K562 (cell line): ENCODE measurements around the gene ZNF799. TPM values are rescaled to one million over a fixed set of nuclear protein-coding genes. Genes with fewer than 3 reads are reported as not detected.

Source experiments
- FOXA3 ChIP-seq, 2 experiments: fragments of 450-650 bp in 1 of 2; sonication (generic) in 1 of 2; formaldehyde crosslinking; IDR thresholded peaks in 1 of 2; conservative IDR thresholded peaks in 1 of 2; 2 replicates each; pipeline versions ENCODE4 v1.4.0 to v1.8.0; 2020 to 2022; ENCODE audit warnings: mild to moderate bottlenecking in 2 of 2, missing genetic modification reagents in 1 of 2
- MAZ ChIP-seq, 2 experiments: fragments of 450-650 bp in 1 of 2; sonication (generic) in 1 of 2; formaldehyde crosslinking; IDR thresholded peaks in 1 of 2; conservative IDR thresholded peaks in 1 of 2; 2 replicates each; pipeline versions ENCODE4 v1.4.0 to v1.5.0; 2020; ENCODE audit warnings: mild to moderate bottlenecking in 1 of 2, missing genetic modification reagents in 1 of 2
- MGA ChIP-seq: fragments of 450-650 bp; IDR thresholded peaks from 2 replicates; pipeline ENCODE4 v1.6.1; 2016; ENCODE audit warnings: mild to moderate bottlenecking, moderate library complexity
- MTA2 ChIP-seq: fragments of 450-650 bp; IDR thresholded peaks from 2 replicates; pipeline ENCODE4 v1.6.1; 2016; ENCODE audit warnings: low read depth
- NFIX ChIP-seq: fragments of 250-450 bp; sonication (Bioruptor Pico); IDR thresholded peaks from 2 replicates; pipeline ENCODE4 v1.4.0; 2020; ENCODE audit warnings: low read depth, mild to moderate bottlenecking, moderate library complexity
- ZNF146 ChIP-seq: IDR thresholded peaks from one replicate; pipeline ENCODE4 v1.6.1; 2018; ENCODE audit warnings: missing compliant biosample characterization; ENCODE audit not compliant: unreplicated experiment
- ZNF449 ChIP-seq: fragments of 250-450 bp; sonication (Bioruptor Pico); IDR thresholded peaks from 2 replicates; pipeline ENCODE4 v1.8.0; 2022; ENCODE audit warnings: moderate library complexity, mild to moderate bottlenecking, inconsistent platforms
- polyA plus RNA-seq, 8 experiments: library from polyadenylated mRNA; depleted of rRNA in 4 of 8; stranded (reverse) in 5 of 8; unstranded in 3 of 8; fragments of >200 nt; fragmentation: Nextera tagmentation in 2 of 8; fragmentation: Illumina TruSeq in 1 of 8; extraction: Ambion mirVana in 2 of 8; extraction: Trizol in 1 of 8; gene quantifications; 2 replicates each; pipeline versions ENCODE4 v1.2.1 to v1.2.3, GENCODE V29; 2011 to 2014; ENCODE audit warnings: inconsistent platforms in 1 of 8, missing spikeins in 1 of 8
- total RNA-seq, 7 experiments: library from RNA; depleted of rRNA in 6 of 7; stranded (reverse); fragments of >200 nt in 6 of 7; fragmentation: Illumina TruSeq in 2 of 7; extraction: Trizol in 2 of 7; gene quantifications; 2 replicates each; pipeline versions ENCODE4 v1.2.1 to v1.2.3, GENCODE V29; 2011 to 2021; ENCODE audit warnings: low replicate concordance in 1 of 7

ZNF799 gene
- total and polyA plus RNA-seq, 9 of the 15 experiments (the other 6 are each of a cell fraction or from before 2014, with no cell fraction given), result 0.63 to 5.5 (median 2.9) TPM

DNA sequence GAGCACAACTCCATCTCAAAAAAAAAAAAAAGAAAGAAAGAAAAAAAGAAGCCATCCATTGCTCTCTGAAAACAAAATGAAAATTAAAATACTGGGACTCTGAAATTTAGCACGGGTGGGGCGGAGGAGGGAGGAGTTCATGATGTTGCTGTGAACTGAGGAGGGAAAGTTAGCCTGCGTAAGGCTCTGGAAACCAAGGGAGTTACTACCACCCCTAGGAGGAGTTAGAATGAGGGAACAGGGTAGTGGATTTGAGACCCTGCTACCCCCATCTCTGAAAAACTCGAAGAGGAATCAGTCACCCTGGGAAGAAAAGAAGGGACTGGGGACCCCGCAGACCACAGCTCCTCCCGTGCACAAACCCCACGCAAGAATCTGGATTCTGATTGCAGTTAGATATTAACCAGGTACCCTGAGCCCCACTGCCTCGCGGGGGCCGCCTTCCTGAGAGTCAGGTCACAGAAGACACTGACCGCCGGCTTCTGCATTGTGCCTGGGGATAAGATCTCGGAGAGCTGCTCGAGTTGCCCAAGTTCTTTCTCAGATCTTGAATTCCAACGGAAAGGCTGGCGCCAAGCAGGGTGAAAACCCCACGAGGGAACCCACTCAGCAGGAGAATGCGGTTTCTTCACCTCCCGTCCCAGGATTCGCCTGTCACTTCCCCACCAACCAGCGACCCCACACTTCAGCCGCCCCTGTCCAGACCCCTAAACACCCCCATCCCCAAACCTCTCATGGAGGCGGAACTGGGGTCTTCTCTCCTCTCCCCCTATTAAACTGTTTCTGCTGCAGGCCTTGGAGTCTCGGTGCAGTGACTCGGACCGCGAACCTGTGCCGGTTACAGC, 36.5 kb downstream of the ZNF799 start (continued):
- TF ChIP-seq MGA, result peak; percentile 13; the same call in 1 of the 2 replicates
- TF ChIP-seq NFIX (CRISPR knock-in tag), result no peak
- 0 out of 4 replicates have a peak, but pooled peaks of 1 of the 2 experiments have one; percentile 12 for TF ChIP-seq MAZ (CRISPR knock-in tag; conservative IDR thresholded peaks at IDR 0.05 in 1 of 2, IDR thresholded peaks at IDR 0.05 in 1 of 2)
- no peak for TF ChIP-seq ZNF146 (CRISPR knock-in tag)
- TF ChIP-seq MTA2, result no peak
- no peak for TF ChIP-seq ZNF449 (CRISPR knock-in tag)
- 0 out of 4 replicates have a peak, but pooled peaks of 1 of the 2 experiments have one; percentile 23 for TF ChIP-seq FOXA3 (CRISPR knock-in tag; conservative IDR thresholded peaks at IDR 0.05 in 1 of 2, IDR thresholded peaks at IDR 0.05 in 1 of 2)
